KOPT-K1 (cell line): ENCODE data around the gene SLC19A1.

Experiments
- H3K27ac ChIP-seq: fragments of 200-600 bp; sonication (generic); 2 replicates; pipeline ENCODE4 v1.5.1; 2016; ENCODE audit warnings: antibody characterized with exemption, mild to moderate bottlenecking, low read depth, low read length; ENCODE audit not compliant: poor library complexity, severe bottlenecking
- H3K36me3 ChIP-seq: fragments of 200-600 bp; sonication (generic); 2 replicates; pipeline ENCODE4 v1.5.1; 2017; ENCODE audit warnings: antibody characterized with exemption, mild to moderate bottlenecking, low read length, moderate library complexity; ENCODE audit not compliant: insufficient read depth
- H3K9me3 ChIP-seq: fragments of 200-600 bp; sonication (generic); 2 replicates; pipeline ENCODE4 v1.5.1; 2017; ENCODE audit warnings: antibody characterized with exemption, low read length, mild to moderate bottlenecking; ENCODE audit not compliant: insufficient read depth, poor library complexity, severe bottlenecking

Gene SLC19A1

GRCh38 chr21:45542242-45542666 is at the start of gene SLC19A1:
SLC19A1 (minus strand) TSS chr21:45542440; CDS start chr21:45537959, 4,481 bp downstream.
- H3K9me3 ChIP-seq: no peaks in the 10 kb centered on the region
- peaks cover 26% of the 10 kb centered on the region; the same call in 1 of the 2 replicates for H3K36me3 ChIP-seq
- peak within 1 kb of the TSS; percentile 73 for H3K27ac ChIP-seq

- H3K9me3 ChIP-seq: peaks cover 13% of the 10 kb centered on the region
- peak overlapping the region; percentile 59 for H3K27ac ChIP-seq
- no peaks in the 10 kb centered on the region for H3K36me3 ChIP-seq
Measured at GRCh38 chr21:45591619-45592207, 49.5 kb upstream of the SLC19A1 start.

DNA sequence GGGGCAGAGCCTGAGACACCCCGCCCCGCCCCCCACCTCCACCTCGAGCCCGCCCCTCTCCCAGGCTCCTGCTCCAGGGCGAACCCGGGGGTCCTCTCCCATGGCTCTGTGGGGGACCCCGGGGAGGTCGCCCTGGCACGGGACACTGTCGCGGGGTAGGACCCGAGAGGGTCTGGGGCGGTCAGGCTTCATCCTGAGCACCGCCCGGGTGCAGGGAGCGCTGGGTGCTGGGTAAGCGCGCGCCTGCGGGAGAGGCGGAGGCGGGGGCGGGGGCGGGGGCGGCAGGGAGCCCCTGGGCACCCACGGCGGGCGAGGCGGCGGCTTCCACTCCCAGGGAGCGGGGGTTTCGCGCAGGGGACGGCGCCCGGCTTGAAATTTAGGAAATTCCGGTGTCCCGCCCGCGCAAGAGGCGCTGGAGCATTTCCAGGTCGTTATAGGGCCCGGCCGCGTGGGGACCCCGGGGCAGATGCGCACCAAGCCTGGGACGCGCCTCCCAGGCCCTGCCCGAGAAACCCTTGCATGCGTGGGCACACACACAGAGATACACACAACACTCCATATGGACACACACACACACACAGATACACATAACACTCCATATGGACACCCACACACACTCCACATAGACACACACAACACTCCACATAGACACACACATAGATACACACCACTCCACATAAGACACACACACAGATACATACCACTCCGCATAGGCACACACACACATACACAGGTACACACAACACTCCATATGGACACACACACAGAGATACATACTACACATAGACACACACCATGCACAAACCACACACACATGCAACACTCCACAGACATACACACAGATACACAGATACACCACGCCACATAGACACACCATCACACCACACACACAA is 48.7 kb upstream of the SLC19A1 start:
- peak overlapping the region; percentile 59 for H3K27ac ChIP-seq
- no peaks in the 10 kb centered on the region for H3K36me3 ChIP-seq
- peaks cover 20% of the 10 kb centered on the region for H3K9me3 ChIP-seq

DNA sequence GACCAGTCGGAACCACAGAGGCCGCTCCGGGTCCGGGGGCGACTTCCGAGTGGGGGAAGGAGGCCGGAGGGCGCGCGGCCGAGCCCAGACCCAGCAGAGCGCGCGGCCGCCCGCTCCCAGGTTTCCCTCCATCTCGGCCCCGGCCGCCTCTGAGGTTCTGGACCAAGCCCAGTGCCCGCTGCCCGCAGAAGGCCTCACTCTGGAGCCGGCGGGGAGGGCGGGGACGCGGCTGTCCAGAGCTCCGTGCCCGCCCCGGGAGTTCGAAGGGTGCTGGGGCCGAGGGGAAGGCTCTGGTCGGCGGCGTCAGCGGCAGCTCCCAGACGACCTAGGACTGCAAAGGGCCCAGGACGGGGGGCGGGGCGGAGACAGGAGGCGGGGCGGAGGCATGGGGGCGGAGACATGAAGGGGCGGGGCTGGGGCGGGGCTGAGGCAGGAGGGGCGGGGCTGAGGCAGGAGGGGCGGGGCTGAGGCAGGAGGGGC is 48.0 kb upstream of the SLC19A1 start:
- Histone ChIP-seq H3K36me3 (no peaks in the 10 kb centered on the region), H3K27ac (no peak overlapping the region), H3K9me3 (peaks cover 24% of the 10 kb centered on the region)

- Histone ChIP-seq H3K9me3 (peaks cover 27% of the 10 kb centered on the region), H3K27ac (peak overlapping the region; percentile 76), H3K36me3 (no peaks in the 10 kb centered on the region)
Measured at GRCh38 chr21:45589686-45590245, 47.5 kb upstream of the SLC19A1 start.

- Histone ChIP-seq H3K36me3 (no peaks in the 10 kb centered on the region), H3K9me3 (peaks cover 31% of the 10 kb centered on the region), H3K27ac (peak overlapping the region; percentile 76)
Measured at GRCh38 chr21:45588871-45589491, 46.7 kb upstream of the SLC19A1 start.

DNA sequence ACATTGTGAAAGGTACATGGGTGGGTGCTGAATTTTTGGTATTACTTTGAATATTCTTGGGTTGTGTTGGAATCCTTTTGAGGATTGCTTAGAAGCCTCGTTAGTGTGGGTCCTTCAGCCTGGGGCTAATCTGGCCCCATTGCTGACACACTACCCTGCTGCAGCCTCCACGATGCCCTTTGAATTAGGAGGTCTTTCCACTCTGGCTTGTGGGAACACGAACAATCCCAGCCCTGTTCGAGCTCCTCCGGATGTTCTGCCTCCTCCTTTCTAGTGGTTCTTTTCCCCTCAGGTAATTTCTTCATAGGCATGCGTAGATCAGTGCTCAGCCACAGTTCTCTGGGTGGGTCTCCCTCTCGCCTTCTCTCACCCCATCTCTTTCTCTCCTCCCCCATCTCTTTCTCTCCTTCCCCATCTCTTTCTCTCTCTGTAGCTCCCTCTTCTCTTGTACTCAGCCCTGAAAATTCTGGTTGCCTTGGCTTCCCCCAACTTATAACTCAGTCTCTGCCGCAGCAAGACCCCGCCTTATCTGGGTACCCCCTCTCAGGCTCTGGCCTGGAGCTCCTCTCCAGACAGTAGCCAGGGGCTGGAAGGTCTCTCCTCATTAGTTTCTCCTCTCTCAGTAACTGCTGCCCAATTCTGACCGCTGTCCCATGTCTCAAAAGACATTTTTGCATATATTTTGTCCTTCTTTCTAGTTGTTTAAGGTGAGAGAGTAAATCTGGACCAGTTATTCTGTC is 46.0 kb upstream of the SLC19A1 start:
- peaks cover 35% of the 10 kb centered on the region for H3K9me3 ChIP-seq
- H3K36me3 ChIP-seq: no peaks in the 10 kb centered on the region
- H3K27ac ChIP-seq: peak overlapping the region; percentile 76

DNA sequence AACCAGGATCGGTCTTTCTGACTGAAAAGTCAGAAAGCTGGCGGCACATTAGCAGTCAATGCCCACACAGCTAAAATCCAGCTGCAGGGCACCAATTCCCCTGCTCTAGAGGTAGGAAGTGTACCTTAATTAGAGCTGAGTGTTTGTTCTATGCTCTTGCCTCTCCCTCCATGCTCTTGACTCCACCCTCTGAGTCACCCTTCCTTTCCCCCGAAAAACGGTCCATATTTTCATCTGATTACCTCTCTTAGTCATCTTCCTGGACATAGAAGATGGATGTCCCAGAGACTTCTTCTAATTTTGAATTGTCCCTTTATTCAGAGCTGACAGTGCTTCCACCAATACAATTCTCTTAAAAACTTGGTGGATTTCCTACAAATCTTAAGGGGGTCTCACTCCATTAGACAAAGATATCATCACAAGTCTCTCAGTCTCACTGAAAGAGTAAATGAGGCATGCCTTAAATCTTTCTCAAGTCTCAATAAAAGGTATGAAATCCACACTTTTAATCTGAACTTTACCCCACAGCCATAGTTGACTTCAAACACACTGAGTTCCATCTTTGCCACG is 44.1 kb upstream of the SLC19A1 start:
- Histone ChIP-seq H3K9me3 (peaks cover 41% of the 10 kb centered on the region), H3K36me3 (no peaks in the 10 kb centered on the region), H3K27ac (no peak overlapping the region)

- Histone ChIP-seq H3K9me3 (peaks cover 41% of the 10 kb centered on the region), H3K27ac (no peak overlapping the region), H3K36me3 (no peaks in the 10 kb centered on the region)
Measured at GRCh38 chr21:45584786-45585185, 42.5 kb upstream of the SLC19A1 start.

DNA sequence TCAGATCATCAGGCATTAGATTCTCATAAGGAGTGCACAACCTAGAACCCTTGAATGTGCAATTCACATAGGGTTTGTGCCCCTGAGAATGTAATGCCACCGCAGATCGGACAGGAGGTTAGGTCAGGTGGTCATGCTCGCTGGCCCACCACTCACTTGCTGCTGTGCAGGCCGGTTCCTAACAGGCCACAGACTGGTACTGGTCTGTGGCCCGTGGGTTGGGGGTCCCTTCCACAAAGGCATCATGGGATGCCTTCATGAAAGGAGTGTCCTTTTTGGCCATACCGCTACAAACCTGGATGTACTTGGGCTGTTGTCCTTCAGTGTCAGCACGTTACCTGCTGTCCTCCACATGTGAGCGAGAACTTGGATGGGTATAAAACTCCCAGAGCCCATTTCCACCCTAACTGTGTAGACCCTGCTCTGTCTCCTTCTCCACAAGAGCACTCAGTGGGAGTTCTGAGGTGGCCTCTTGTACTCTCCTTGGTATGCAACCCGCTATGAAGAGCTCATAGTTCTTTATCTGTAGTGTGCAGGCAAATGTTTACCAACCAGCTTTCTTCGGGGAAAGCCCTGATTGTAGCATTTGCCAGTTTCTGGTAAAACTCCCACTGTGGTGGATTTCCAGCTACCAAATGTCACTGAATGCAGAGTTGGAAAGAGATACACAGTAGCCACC is 41.7 kb upstream of the SLC19A1 start:
- H3K27ac ChIP-seq: no peak overlapping the region
- H3K36me3 ChIP-seq: no peaks in the 10 kb centered on the region
- H3K9me3 ChIP-seq: peaks cover 41% of the 10 kb centered on the region

DNA sequence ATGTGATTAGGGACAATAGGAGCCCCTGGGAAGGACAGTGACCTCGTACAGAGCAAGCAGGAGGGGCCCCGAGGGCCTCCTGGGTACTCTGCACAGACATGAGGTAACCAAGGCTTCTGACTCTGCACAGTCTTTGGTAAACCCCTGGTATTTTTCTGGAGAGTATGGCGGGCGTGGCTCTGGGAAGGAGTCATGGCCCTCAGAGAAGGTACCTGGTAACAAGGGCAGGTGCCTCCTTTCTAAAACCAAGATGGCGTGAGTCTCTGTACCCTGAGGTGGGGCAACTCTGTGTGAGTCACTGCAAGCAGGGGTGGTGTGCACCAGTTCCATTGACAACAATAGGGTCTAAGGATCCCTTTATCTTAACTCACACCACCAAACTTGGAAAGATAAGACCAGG is 39.9 kb upstream of the SLC19A1 start:
- Histone ChIP-seq H3K36me3 (no peaks in the 10 kb centered on the region), H3K9me3 (peaks cover 32% of the 10 kb centered on the region)

GRCh38 chr21:45581322-45581712 is 39.1 kb upstream of the SLC19A1 start:
- H3K27ac ChIP-seq: no peak overlapping the region
- no peaks in the 10 kb centered on the region for H3K36me3 ChIP-seq
- peaks cover 24% of the 10 kb centered on the region for H3K9me3 ChIP-seq

More for the DNA sequence above, 39.9 kb upstream of the SLC19A1 start:
- no peak overlapping the region for H3K27ac ChIP-seq

DNA sequence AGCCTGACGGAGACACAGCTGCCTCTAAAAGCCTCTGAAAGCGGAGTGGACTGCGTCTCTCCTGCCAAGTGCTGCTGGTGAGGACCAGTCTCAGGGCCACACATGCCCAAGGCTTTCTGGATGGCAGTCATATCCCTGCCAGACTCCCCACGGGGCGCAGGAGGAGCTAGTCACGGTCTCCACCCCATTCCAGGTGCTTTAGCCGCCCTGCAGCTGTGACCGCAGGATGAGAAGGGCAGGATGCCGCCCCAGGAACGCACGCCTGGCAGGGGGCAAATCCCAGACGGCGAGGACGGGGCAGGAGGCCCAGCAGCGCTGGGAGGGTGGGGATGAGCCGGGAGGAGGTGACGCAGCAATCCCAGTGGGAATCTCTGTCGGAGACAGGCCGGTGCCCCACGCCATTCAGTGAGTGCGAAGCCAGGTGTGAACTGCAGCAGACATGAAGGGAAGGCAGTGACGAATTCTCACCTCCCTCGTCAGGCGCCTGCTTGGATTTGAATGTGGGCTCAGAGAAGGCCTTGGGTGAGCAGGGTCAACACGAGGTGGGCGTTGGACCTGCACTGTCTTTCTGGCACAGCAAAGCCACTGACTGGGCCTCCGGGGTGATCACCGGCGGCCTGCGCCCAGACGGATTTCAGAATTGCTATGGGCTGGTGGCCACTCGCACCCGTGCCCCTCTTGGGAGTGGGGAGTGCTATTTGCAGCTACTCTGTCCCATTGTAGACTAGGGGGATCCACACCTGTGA is 38.5 kb upstream of the SLC19A1 start:
- Histone ChIP-seq H3K9me3 (peaks cover 18% of the 10 kb centered on the region), H3K27ac (no peak overlapping the region), H3K36me3 (no peaks in the 10 kb centered on the region)
